Gastroesophageal sphincter (tissue), 3 donors: ENCODE results near the gene SLC12A6.

ENCODE experiments used
- CTCF ChIP-seq, 4 experiments: fragments of 200-600 bp in 2 of 4; fragments of 450-650 bp in 2 of 4; sonication (generic) in 1 of 4; IDR thresholded peaks; one replicate each; pipeline ENCODE4 v1.5.1; 2017 to 2019; ENCODE audit warnings: antibody characterized with exemption in 4 of 4, mild to moderate bottlenecking in 2 of 4, moderate library complexity in 2 of 4
- EP300 ChIP-seq: sonication (generic); formaldehyde crosslinking; IDR thresholded peaks from one replicate; pipeline ENCODE4 v1.6.1; 2017; ENCODE audit warnings: antibody characterized with exemption, mild to moderate bottlenecking
- POLR2A ChIP-seq, 2 donors: fragments of 450-650 bp; IDR thresholded peaks; one replicate each; pipeline ENCODE4 v1.6.1; 2017; ENCODE audit warnings: antibody characterized with exemption in 2 of 2, mild to moderate bottlenecking in 2 of 2, moderate library complexity in 1 of 2
- POLR2AphosphoS5 ChIP-seq: sonication (generic); formaldehyde crosslinking; IDR thresholded peaks from one replicate; pipeline ENCODE4 v1.6.1; 2017; ENCODE audit warnings: antibody characterized with exemption

- no peak for TF ChIP-seq CTCF (IDR thresholded peaks at IDR 0.05)
- TF ChIP-seq POLR2AphosphoS5, result no peak
- no peak for TF ChIP-seq POLR2A (IDR thresholded peaks at IDR 0.05)
- no peak for TF ChIP-seq EP300
These were observed 12.2 kb downstream of the SLC12A6 start for GRCh38 chr15:34325368-34325767.
